ENCODE measurements around the gene KIF11.
A peak's percentile ranks its signal among the peaks of the same experiment; 100 is the strongest.

KIF11 gene

DNA sequence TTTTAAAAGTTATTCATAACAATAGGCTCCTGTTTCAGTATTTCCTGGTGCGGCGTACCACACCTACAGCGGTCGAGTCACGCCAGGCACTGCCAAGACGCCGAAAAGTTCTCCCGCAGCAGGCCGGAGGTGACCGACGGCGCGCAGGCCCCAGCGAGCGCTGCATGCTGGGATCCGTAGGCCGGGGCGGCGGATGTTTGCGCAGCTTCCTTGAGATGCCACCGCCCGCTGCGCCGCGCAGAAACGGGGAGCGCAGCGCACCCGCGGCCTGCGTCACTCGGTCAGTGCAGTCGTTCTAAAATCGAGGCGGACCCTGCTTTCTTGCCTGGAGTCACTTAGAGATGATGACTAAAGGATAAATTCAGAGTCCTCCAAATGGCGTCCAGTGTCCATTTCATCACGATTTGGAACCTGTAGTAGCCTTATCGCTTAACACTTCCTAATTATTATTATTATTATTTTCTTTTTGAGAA lies 1.3 kb upstream of the KIF11 start:
- FAIRE-seq (no peak), DNase-seq (ENCODE audit: insufficient read length, low spot score) (peak; percentile 21)
- TF ChIP-seq, protein P1, sequence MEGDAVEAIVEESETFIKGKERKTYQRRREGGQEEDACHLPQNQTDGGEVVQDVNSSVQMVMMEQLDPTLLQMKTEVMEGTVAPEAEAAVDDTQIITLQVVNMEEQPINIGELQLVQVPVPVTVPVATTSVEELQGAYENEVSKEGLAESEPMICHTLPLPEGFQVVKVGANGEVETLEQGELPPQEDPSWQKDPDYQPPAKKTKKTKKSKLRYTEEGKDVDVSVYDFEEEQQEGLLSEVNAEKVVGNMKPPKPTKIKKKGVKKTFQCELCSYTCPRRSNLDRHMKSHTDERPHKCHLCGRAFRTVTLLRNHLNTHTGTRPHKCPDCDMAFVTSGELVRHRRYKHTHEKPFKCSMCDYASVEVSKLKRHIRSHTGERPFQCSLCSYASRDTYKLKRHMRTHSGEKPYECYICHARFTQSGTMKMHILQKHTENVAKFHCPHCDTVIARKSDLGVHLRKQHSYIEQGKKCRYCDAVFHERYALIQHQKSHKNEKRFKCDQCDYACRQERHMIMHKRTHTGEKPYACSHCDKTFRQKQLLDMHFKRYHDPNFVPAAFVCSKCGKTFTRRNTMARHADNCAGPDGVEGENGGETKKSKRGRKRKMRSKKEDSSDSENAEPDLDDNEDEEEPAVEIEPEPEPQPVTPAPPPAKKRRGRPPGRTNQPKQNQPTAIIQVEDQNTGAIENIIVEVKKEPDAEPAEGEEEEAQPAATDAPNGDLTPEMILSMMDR (IDR thresholded peaks at IDR 0.05; ENCODE audit: insufficient read depth, missing control alignments) = no peak

DNA sequence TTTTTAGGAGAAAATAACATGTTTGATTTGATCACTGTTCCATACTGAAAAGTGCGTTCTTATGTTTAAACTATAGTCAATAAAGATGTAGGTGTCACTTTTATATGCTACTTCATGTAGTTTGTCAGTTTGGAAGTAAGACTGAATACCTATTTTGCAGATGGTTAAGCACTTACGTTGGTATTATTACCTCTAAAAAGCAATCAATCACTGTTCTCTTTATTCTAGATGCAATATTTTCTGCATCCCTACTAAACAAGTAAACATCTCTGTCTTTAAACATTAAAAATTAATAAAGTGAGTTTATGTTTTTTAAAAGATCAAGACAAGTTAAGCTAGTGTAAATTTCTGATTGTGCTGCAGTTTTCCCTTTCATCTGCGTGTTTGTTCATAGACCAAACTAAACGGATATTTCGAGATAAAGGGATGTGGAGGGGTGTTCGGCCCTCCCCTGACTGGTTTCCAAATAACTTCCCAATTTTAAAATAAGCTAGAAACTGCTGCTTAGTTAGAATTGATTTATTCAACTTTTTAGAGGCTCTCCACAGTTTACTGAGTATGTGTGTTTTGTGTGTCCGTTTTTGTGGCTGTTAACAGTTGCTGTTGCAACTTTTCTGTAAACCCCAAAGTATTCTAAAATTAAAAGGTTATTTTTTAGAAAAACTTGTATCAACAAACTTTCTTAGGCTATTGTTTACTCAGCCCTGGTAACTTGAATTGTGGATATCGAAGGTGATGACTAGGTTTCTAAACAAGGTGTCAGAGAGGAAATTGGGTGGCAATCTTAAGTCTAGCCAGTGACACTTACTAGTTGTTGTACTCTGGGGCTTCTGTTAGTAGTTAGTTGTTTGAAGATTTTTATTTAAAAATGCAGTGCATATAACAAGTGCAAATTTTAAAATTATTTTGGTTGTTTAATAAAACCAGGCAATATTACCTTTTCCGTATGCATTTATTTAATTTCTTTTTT lies 974 bp downstream of the KIF11 start:
- FAIRE-seq (no peak), DNase-seq (ENCODE audit: insufficient read length, low spot score) (no peak)
- TF ChIP-seq, protein P1 (IDR thresholded peaks at IDR 0.05; ENCODE audit: insufficient read depth, missing control alignments) = no peak

DNA sequence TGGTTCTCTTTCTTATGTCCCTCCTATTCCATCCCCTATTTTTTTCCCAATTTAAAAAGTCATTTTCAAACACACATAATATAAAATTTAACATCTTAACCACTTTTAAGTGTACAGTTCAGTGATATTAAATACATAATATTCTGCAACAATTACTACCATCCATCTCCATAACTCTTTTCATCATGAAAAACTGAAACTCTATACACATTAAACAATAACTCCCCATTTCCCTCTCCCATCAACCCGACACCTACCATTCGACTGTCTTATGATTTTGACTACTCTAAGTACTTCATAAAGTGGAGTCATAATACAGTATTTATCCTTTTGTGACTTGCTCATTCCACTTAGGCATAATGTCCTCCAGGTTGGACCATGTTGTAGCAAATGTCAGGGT lies 2.6 kb downstream of the KIF11 start:
- DNase-seq (ENCODE audit: insufficient read length, low spot score) = no peak

DNA sequence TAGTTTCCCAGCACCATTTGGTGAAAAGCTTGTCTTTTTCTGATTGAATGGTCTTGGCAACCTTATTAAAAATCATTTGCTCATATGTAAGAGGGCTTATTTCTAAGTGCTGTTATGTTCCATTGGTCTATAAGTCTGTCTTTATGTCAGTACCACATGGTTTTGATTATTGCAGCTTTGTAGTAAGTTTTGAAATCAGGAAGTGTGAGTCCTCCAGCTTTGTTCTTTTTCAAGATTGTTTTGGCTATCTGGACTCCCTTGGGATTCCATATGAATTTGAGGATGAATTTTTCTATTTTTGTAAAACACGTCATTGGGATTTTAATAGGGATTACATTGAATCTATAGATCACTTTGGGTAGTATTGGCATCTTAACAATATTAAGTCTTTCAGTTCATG lies 5.4 kb downstream of the KIF11 start:
- TF ChIP-seq, protein P1 (IDR thresholded peaks at IDR 0.05; ENCODE audit: insufficient read depth, missing control alignments) = no peak
- DNase-seq (ENCODE audit: insufficient read length, low spot score) (no peak), FAIRE-seq (no peak)

More for the DNA sequence above, 2.6 kb downstream of the KIF11 start:
- no peak for FAIRE-seq
- TF ChIP-seq, protein P1 (IDR thresholded peaks at IDR 0.05; ENCODE audit: insufficient read depth, missing control alignments) = no peak

DNA sequence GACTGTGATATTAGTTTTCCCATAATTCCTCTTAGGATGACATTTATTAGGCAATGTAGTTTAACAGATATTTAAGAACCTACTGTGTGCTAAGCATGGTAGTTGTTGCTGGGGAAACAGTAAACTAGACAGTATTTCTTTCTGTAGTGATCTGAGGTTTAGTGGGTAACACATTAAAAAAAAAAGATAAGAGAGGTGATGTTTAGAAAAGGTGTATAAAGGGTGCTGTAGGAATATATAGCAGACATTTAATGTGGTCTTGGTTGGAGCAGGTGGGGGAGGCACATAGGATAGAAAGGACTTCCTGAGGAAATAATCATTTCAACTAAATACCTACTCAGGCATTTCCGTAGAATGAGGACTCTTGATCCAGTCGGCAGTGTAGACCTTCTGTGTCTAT lies 11.9 kb downstream of the KIF11 start:
- no peak for DNase-seq (ENCODE audit: insufficient read length, low spot score)
- TF ChIP-seq, protein P1 (IDR thresholded peaks at IDR 0.05; ENCODE audit: insufficient read depth, missing control alignments) = no peak
- FAIRE-seq = no peak

DNA sequence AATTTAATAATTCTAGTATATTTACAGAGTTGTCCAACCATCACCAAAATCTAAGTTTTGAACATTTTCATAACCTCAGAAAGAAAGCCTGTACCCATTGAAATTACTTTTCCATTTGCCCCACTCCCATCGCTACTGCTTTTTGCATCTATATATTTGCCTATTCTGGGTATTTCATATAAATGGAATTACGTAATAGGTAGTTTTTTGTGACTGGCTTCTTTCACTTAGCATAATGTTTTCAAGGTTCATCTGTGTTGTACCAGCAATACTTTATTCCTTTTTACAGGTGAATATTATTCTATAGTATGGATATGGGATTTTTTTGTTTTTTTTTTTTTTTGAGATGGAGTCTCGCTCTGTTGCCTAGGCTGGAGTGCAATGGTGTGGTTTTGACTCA lies 22.6 kb downstream of the KIF11 start:
- TF ChIP-seq, protein P1 (IDR thresholded peaks at IDR 0.05; ENCODE audit: insufficient read depth, missing control alignments) = no peak
- no peak for FAIRE-seq
- no peak for DNase-seq (ENCODE audit: insufficient read length, low spot score)

DNA sequence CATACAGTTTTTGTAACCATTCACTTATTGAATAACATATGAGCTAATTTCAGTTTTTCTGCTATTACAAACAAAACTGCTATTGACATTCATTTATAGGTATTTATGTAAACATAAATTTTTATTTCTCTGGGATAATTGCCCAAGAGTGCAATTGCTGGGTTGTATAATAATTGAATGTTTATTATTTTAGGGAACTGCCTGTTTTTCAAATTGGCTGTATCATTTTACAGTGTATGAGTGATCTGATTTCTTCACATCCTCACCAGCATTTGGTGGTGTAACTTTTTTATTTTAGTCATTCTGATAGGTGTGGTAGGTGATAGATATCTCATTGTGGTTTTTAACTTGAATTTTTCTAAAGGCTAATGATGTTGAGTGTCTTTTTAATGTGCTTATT lies 26.4 kb downstream of the KIF11 start:
- FAIRE-seq (no peak), DNase-seq (ENCODE audit: insufficient read length, low spot score) (no peak)
- TF ChIP-seq, protein P1 (IDR thresholded peaks at IDR 0.05; ENCODE audit: insufficient read depth, missing control alignments) = no peak
